HepG2 (cell line): Measurements from ENCODE around the gene TLE5.

ENCODE experiments used
- EZH2 ChIP-seq: conservative IDR thresholded peaks from 2 replicates; pipeline ENCODE4 v1.6.1; 2012; ENCODE audit warnings: mild to moderate bottlenecking, low read depth, low read length, moderate library complexity
- ISX ChIP-seq: sonication (generic); formaldehyde crosslinking; conservative IDR thresholded peaks from 2 replicates; pipeline ENCODE4 v1.5.0; 2020; ENCODE audit warnings: missing genetic modification reagents
- RFX5 ChIP-seq: IDR thresholded peaks from 2 replicates; pipeline ENCODE4 v1.6.1; 2011; ENCODE audit warnings: low read depth, low read length, improper control_type of control experiment
- SMARCE1 ChIP-seq: fragments of 450-650 bp; IDR thresholded peaks from 2 replicates; pipeline ENCODE4 v1.6.1; 2017; ENCODE audit warnings: borderline replicate concordance
- THAP7 ChIP-seq: sonication (generic); formaldehyde crosslinking; IDR thresholded peaks from 2 replicates; pipeline ENCODE4 v1.8.1; 2023; ENCODE audit warnings: mild to moderate bottlenecking, missing genetic modification reagents
- ZBTB33 ChIP-seq: sonication (generic); formaldehyde crosslinking; IDR thresholded peaks from 2 replicates; pipeline ENCODE4 v1.4.0; 2020; ENCODE audit warnings: missing genetic modification reagents
- ZSCAN30 ChIP-seq: sonication (generic); formaldehyde crosslinking; IDR thresholded peaks from 2 replicates; pipeline ENCODE4 v1.5.0; 2020; ENCODE audit warnings: mild to moderate bottlenecking, missing genetic modification reagents

GRCh38 chr19:3062165-3063105, at the start of gene TLE5:
- TF ChIP-seq EZH2, result no peak
- no peak for TF ChIP-seq THAP7 (CRISPR knock-in tag)
- TF ChIP-seq ZSCAN30 (CRISPR knock-in tag), result no peak
- no peak for TF ChIP-seq SMARCE1
- no peak for TF ChIP-seq ZBTB33 (CRISPR knock-in tag)
- TF ChIP-seq RFX5, result no peak
- no peak for TF ChIP-seq ISX (CRISPR knock-in tag)
